GM21786 (cell line): ENCODE results near the gene TMEM254.
"Not testable (repeated sequence)": the region's sequence is repeated elsewhere in the genome, so short reads cannot be mapped to it uniquely, and the experiment has no call there.

Source experiments
- ATAC-seq: cut with Tn5 transposase; IDR thresholded peaks from one replicate; pipeline ENCODE4 v1.9.1; 2021; ENCODE audit not compliant: unreplicated experiment

Gene TMEM254

GRCh38 chr10:80132299-80133139 lies 54.1 kb downstream of the TMEM254 start, which contains the start of gene PLAC9:
Gene PLAC9 (plus strand): TSS chr10:80132730. CDS start chr10:80132763, 33 bp downstream.
- ATAC-seq: no peak

GRCh38 chr10:80133206-80133605 lies 54.7 kb downstream of the TMEM254 start:
- no peak for ATAC-seq

- ATAC-seq: not testable (repeated sequence)
These were observed 55.2 kb downstream of the TMEM254 start for GRCh38 chr10:80133687-80134086.

GRCh38 chr10:80136134-80136571 lies 57.7 kb downstream of the TMEM254 start:
- no peak for ATAC-seq

GRCh38 chr10:80137031-80137862 lies 58.8 kb downstream of the TMEM254 start:
- ATAC-seq: no peak

GRCh38 chr10:80137920-80138319 lies 59.5 kb downstream of the TMEM254 start:
- no peak for ATAC-seq

GRCh38 chr10:80139265-80139664 lies 60.8 kb downstream of the TMEM254 start:
- ATAC-seq: no peak

GRCh38 chr10:80140251-80140650 lies 61.8 kb downstream of the TMEM254 start:
- ATAC-seq: no peak

GRCh38 chr10:80141696-80142460 lies 63.4 kb downstream of the TMEM254 start:
- no peak for ATAC-seq
